ENCODE measurements around the gene TMEM218. TPM values are rescaled to one million over a fixed set of nuclear protein-coding genes. Genes with fewer than 3 reads are reported as not detected.
"Not testable (repeated sequence)": the region's sequence is repeated elsewhere in the genome, so short reads cannot be mapped to it uniquely, and the experiment has no call there.

The TMEM218 gene
- total RNA-seq, 1 donor from 2014 or later, result 12.8 TPM

- intact Hi-C loops (cut with DNase I), result no loop called here
- no peaks in the 10 kb centered on the region for H3K9me3 ChIP-seq
- peaks cover 0 to 6% of the 10 kb centered on the region in 2 donors for H3K36me3 ChIP-seq
- no peaks in the 10 kb centered on the region for H3K27me3 ChIP-seq
- TF ChIP-seq POLR2A (IDR thresholded peaks at IDR 0.05), result no peak
- no peak for TF ChIP-seq POLR2AphosphoS5 (IDR thresholded peaks at IDR 0.05; ENCODE audit: insufficient read depth in 1 of 2, low read depth in 1 of 2)
- no peak for TF ChIP-seq CTCF (IDR thresholded peaks at IDR 0.05)
- no peak overlapping the region for H3K4me3 ChIP-seq
- no peak overlapping the region for H3K27ac ChIP-seq
- DNase-seq (ENCODE audit: extremely low spot score in 2 of 2), result no peak
- H3K4me1 ChIP-seq, result no peaks in the 10 kb centered on the region
Measured at GRCh38 chr11:125091877-125092664, 19.4 kb downstream of the TMEM218 start.

GRCh38 chr11:125091247-125091876, 20.1 kb downstream of the TMEM218 start:
- H3K36me3 ChIP-seq, result no peaks in the 10 kb centered on the region
- no peak overlapping the region for H3K27ac ChIP-seq
- intact Hi-C loops (cut with DNase I), result no loop called here
- no peak overlapping the region for H3K4me3 ChIP-seq
- no peaks in the 10 kb centered on the region for H3K9me3 ChIP-seq
- DNase-seq (ENCODE audit: extremely low spot score in 2 of 2), result peak in 1 of 2 donors; percentile 65
- no peaks in the 10 kb centered on the region for H3K27me3 ChIP-seq
- TF ChIP-seq CTCF (IDR thresholded peaks at IDR 0.05) (peak; percentile 20 to 47 (median 32)), POLR2AphosphoS5 (IDR thresholded peaks at IDR 0.05; ENCODE audit: insufficient read depth in 1 of 2, low read depth in 1 of 2) (peak in 1 of 2 donors; percentile 19), POLR2A (IDR thresholded peaks at IDR 0.05) (no peak)
- H3K4me1 ChIP-seq, result no peaks in the 10 kb centered on the region

GRCh38 chr11:125090816-125091215, 20.6 kb downstream of the TMEM218 start:
- H3K27me3 ChIP-seq, result no peaks in the 10 kb centered on the region
- H3K4me1 ChIP-seq, result no peaks in the 10 kb centered on the region

GRCh38 chr11:125090151-125090550, 21.3 kb downstream of the TMEM218 start:
- H3K9me3 ChIP-seq; intact Hi-C loops (cut with DNase I); H3K4me1 ChIP-seq; H3K36me3 ChIP-seq; H3K27me3 ChIP-seq; H3K4me3 ChIP-seq; DNase-seq (ENCODE audit: extremely low spot score in 2 of 2); H3K27ac ChIP-seq: not testable (repeated sequence)

More at GRCh38 chr11:125090816-125091215, 20.6 kb downstream of the TMEM218 start:
- peak in 1 of 2 donors; percentile 79 for DNase-seq (ENCODE audit: extremely low spot score in 2 of 2)
- intact Hi-C loops (cut with DNase I), result no loop called here
- no peak overlapping the region for H3K4me3 ChIP-seq
- H3K36me3 ChIP-seq, result no peaks in the 10 kb centered on the region
- TF ChIP-seq POLR2AphosphoS5 (IDR thresholded peaks at IDR 0.05; ENCODE audit: insufficient read depth in 1 of 2, low read depth in 1 of 2), result no peak
- peak in 1 of 3 experiments; percentile 16 for TF ChIP-seq CTCF (IDR thresholded peaks at IDR 0.05)
- no peak overlapping the region for H3K27ac ChIP-seq
- H3K9me3 ChIP-seq, result no peaks in the 10 kb centered on the region

GRCh38 chr11:125089481-125089880, 21.9 kb downstream of the TMEM218 start:
- H3K9me3 ChIP-seq, H3K27me3 ChIP-seq, H3K36me3 ChIP-seq, H3K4me3 ChIP-seq, H3K27ac ChIP-seq, H3K4me1 ChIP-seq: not testable (repeated sequence)
- intact Hi-C loops (cut with DNase I), result loop anchor here (10.0 kb wide), 1 partner anchor 315 kb away; no protein-coding TSS in a partner anchor
- DNase-seq (ENCODE audit: extremely low spot score in 2 of 2), result peak in 1 of 2 donors; percentile 25
